Effector memory CD4-positive, alpha-beta T cell (primary cell): ENCODE measurements around the gene PSMD3.
"Not testable (repeated sequence)": the region's sequence is repeated elsewhere in the genome, so short reads cannot be mapped to it uniquely, and the experiment has no call there.

Experiments used
- DNase-seq, 3 donors: peaks; one replicate each; pipeline ENCODE4 v3.0.0-alpha.2; 2020
- H3K27ac ChIP-seq: 2 replicates; pipeline ENCODE4 v1.7.0; 2013; ENCODE audit warnings: mild to moderate bottlenecking, low read length, moderate library complexity; ENCODE audit not compliant: insufficient read depth, poor library complexity, severe bottlenecking
- H3K27me3 ChIP-seq: replicated peaks from 2 replicates; pipeline ENCODE4 v1.7.0; 2013; ENCODE audit warnings: mild to moderate bottlenecking, low read length; ENCODE audit not compliant: insufficient read depth, control insufficient read depth, poor library complexity, severe bottlenecking
- H3K36me3 ChIP-seq: 2 replicates; pipeline ENCODE4 v1.7.0; 2013; ENCODE audit warnings: mild to moderate bottlenecking, low read length, moderate library complexity; ENCODE audit not compliant: control insufficient read depth, insufficient read depth
- H3K4me1 ChIP-seq: 2 replicates; pipeline ENCODE4 v1.7.0; 2013; ENCODE audit warnings: low read length, mild to moderate bottlenecking; ENCODE audit not compliant: control insufficient read depth, insufficient read depth, poor library complexity, severe bottlenecking
- H3K4me3 ChIP-seq: 2 replicates; pipeline ENCODE4 v1.7.0; 2013; ENCODE audit warnings: low read length, low read depth, mild to moderate bottlenecking; ENCODE audit not compliant: insufficient read depth, poor library complexity, severe bottlenecking
- H3K9me3 ChIP-seq: 2 replicates; pipeline ENCODE4 v1.7.0; 2013; ENCODE audit warnings: mild to moderate bottlenecking, low read length, moderate library complexity; ENCODE audit not compliant: control insufficient read depth

Gene PSMD3

DNA sequence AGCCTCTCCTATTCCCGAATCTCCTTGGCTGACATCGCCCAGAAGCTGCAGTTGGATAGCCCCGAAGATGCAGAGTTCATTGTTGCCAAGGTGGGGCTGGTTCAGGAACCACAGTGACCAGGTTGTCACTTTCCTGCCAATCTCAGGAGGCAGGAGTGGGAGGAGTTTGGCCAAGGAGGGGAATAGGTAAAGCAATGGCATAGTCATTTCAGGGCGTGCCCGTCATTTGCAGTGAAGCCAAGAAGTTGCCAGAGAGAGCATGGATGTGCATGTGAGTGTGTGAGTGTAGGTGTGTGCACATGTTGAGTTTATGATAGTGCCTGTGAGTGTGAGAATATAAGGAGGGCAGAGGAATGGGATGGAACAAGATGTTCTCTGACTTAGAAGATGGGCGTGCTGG, 14.8 kb downstream of the PSMD3 start:
- Histone ChIP-seq H3K9me3 (no peaks in the 10 kb centered on the region), H3K36me3 (peaks cover 66% of the 10 kb centered on the region)

DNA sequence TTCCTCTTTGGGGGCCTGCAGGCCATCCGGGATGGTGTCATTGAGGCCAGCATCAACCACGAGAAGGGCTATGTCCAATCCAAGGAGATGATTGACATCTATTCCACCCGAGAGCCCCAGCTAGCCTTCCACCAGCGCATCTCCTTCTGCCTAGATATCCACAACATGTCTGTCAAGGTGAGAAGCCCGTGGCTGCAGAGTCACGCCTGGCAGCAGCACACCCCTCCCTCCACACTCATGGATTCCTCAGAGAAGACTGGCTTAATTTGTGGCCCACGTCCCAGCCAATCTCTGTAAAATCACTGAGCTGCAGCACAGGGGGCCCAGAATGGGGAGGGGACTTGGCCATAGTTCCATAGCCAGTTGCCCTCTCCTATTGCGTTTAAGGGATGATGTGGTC, 15.6 kb downstream of the PSMD3 start:
- no peak for DNase-seq
- Histone ChIP-seq H3K4me3 (no peak overlapping the region), H3K27ac (no peak overlapping the region), H3K27me3 (no peaks in the 10 kb centered on the region), H3K36me3 (peaks cover 59% of the 10 kb centered on the region), H3K4me1 (no peaks in the 10 kb centered on the region), H3K9me3 (no peaks in the 10 kb centered on the region)

More for the DNA sequence above, 14.8 kb downstream of the PSMD3 start:
- no peaks in the 10 kb centered on the region for H3K27me3 ChIP-seq
- DNase-seq: no peak
- H3K4me1 ChIP-seq: no peaks in the 10 kb centered on the region
- H3K4me3 ChIP-seq: no peak overlapping the region
- no peak overlapping the region for H3K27ac ChIP-seq

DNA sequence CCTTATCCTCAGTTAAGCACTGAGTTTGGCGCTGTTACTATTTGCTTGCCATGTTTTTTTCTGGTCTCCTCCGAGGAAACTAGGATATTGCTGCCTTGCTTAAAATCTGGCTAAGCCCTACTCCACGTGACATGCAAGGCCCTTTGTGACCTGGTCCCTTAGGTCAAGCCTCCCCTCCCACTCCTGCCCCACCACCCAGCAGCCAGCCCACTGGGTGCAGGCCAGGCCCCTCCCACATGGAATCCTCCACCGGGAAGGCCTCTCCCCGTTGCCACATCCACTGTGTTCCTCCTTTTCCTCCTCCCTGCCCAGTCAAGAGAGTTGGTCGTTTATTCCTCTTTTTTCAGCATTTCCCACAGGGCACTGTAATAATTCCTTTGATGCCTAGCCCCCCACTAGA, 16.2 kb downstream of the PSMD3 start:
- Histone ChIP-seq H3K4me3 (no peak overlapping the region), H3K36me3 (peaks cover 53% of the 10 kb centered on the region)

DNA sequence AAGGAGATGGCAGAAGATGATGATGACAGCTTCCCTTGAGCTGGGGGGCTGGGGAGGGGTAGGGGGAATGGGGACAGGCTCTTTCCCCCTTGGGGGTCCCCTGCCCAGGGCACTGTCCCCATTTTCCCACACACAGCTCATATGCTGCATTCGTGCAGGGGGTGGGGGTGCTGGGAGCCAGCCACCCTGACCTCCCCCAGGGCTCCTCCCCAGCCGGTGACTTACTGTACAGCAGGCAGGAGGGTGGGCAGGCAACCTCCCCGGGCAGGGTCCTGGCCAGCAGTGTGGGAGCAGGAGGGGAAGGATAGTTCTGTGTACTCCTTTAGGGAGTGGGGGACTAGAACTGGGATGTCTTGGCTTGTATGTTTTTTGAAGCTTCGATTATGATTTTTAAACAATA, 16.9 kb downstream of the PSMD3 start:
- Histone ChIP-seq H3K4me1 (no peaks in the 10 kb centered on the region), H3K4me3 (no peak overlapping the region), H3K9me3 (no peaks in the 10 kb centered on the region), H3K27me3 (no peaks in the 10 kb centered on the region), H3K27ac (no peak overlapping the region), H3K36me3 (peaks cover 46% of the 10 kb centered on the region)
- no peak for DNase-seq

More for the DNA sequence above, 16.2 kb downstream of the PSMD3 start:
- no peaks in the 10 kb centered on the region for H3K9me3 ChIP-seq
- no peak overlapping the region for H3K27ac ChIP-seq
- no peak for DNase-seq
- no peaks in the 10 kb centered on the region for H3K4me1 ChIP-seq
- H3K27me3 ChIP-seq: no peaks in the 10 kb centered on the region

DNA sequence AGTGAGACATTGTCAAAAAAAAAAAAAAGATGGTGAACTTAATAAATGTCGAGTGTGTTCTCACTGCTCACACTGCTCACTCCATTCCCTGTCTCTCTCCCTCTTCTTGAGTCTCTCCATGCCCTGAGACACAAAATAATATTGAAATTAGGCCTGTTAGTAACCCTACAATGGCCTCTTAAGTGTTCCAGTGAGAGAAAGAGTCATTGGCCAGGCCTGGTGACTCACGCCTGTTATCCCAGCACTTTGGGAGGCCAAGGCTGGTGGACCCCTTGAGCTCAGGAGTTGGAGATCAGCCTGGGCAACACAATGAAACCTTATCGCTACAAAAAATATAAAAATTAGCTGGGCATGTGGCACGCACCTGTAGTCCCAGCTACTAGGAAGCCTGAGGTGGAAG, 18.5 kb downstream of the PSMD3 start:
- Histone ChIP-seq H3K27me3 (no peaks in the 10 kb centered on the region), H3K4me1 (no peaks in the 10 kb centered on the region), H3K4me3 (no peak overlapping the region), H3K36me3 (peaks cover 31% of the 10 kb centered on the region), H3K9me3 (no peaks in the 10 kb centered on the region), H3K27ac (no peak overlapping the region)
- DNase-seq: no peak

DNA sequence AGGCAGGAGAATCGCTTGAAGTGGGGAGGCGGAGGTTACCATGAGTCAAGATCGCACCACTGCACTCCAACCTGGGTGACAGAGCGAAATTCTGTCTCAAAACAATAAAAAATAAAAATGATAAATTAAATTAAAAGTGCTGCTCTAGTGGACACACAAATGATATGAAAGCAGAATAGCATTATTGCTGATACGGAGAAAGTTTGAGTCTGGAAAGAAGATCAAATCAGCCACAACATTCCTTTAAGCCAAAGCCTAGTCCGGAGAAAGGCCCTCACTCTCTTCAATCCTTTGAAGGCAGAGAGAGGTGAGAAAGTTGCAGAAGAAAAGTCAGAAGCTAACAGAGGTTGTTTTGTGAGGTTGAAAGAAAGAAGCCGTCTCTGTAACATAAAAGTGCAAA, 19.6 kb downstream of the PSMD3 start:
- Histone ChIP-seq H3K27ac (no peak overlapping the region), H3K27me3 (no peaks in the 10 kb centered on the region), H3K4me1 (no peaks in the 10 kb centered on the region), H3K4me3 (no peak overlapping the region), H3K36me3 (peaks cover 20% of the 10 kb centered on the region), H3K9me3 (no peaks in the 10 kb centered on the region)
- DNase-seq: no peak

DNA sequence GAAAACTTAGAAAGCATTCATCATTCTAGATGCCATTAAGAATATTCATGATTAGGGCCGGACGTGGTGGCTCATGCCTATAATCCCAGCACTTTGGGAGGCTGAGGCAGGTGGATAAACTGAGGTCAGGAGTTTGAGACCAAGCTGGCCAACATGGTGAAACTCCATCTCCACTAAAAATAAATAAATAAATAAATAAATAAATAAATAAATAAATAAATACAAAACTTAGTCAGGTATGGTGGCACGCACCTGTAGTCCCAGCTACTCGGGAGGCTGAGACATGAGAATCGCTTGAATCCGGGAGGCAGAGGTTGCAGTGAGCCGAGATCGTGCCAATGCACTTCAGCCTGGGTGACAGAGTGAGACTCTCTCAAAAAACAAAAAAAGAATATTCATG, 20.7 kb downstream of the PSMD3 start:
- not testable (repeated sequence) for DNase-seq

DNA sequence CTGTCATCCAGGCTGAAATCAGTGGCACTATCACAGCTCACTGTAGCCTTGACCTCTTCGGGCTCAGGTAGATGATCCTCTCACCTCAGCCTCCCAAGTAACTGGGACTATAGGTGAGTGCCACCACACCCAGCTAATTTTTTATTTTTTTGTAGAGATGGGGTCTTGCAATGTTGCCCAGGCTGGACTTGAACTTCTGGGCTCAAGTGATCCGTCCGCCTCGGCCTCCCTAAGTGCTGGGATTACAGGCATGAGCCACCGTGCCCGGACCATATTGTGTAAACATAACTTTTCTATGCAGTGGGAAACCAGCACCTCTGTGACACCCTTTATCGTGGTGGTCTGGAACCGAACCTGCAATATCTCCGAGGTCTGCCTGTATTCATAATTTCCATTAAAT, 23.5 kb downstream of the PSMD3 start:
- Histone ChIP-seq H3K27me3 (no peaks in the 10 kb centered on the region), H3K9me3 (no peaks in the 10 kb centered on the region), H3K27ac (no peak overlapping the region), H3K36me3 (no peaks in the 10 kb centered on the region), H3K4me1 (no peaks in the 10 kb centered on the region), H3K4me3 (no peak overlapping the region)
- DNase-seq: no peak

More for the DNA sequence above, 20.7 kb downstream of the PSMD3 start:
- not testable (repeated sequence) for H3K27ac ChIP-seq, H3K4me3 ChIP-seq, H3K27me3 ChIP-seq, H3K4me1 ChIP-seq, H3K9me3 ChIP-seq
- H3K36me3 ChIP-seq: peaks cover 11% of the 10 kb centered on the region

DNA sequence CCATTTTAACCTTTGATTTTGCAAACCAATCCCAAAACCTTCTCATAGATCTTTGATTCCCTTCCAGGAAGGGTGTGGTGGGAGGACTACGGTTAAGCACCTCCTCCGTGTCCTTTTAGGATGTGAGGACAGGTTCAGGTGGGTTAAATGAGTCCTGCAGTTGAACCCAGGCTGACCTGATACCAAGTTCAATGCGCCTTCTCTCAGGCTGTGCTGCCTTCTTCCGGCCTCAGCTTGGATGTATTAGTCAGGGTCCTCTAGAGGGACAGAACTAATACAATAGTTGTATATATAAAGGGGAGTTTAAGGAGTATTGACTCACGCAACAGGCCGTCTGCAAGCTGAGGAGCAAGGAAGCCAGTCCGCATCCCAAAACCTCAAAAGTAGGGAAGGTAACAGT, 24.1 kb downstream of the PSMD3 start:
- Histone ChIP-seq H3K4me1 (no peaks in the 10 kb centered on the region), H3K27me3 (no peaks in the 10 kb centered on the region)

DNA sequence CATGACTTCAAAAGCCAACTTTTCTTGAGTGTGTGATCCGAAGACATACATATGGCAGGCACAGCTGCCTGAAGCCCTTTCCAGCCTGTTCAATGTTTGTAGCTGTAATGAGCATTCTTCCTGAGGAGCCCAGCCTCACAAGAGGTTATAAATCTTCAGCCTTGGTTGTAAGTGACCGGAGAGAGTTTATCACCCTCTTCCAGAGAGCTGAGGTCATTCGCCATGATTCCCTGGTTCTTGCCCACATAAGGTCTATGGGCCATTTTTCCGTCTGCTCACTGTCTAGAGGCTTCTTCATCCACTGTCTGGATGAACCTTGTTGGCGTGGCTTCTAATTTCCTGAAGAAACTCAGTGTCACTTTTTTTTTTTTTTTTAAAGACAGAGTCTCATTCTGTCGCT, 24.9 kb downstream of the PSMD3 start:
- Histone ChIP-seq H3K4me1 (peaks cover 4% of the 10 kb centered on the region), H3K27me3 (no peaks in the 10 kb centered on the region), H3K9me3 (no peaks in the 10 kb centered on the region), H3K36me3 (no peaks in the 10 kb centered on the region), H3K4me3 (no peak overlapping the region), H3K27ac (no peak overlapping the region)
- DNase-seq: no peak

More for the DNA sequence above, 24.1 kb downstream of the PSMD3 start:
- no peak overlapping the region for H3K27ac ChIP-seq
- no peak overlapping the region for H3K4me3 ChIP-seq
- DNase-seq: no peak
- H3K36me3 ChIP-seq: no peaks in the 10 kb centered on the region
- no peaks in the 10 kb centered on the region for H3K9me3 ChIP-seq
